Measurements from ENCODE around the gene SNX11. TPM values are rescaled to one million over a fixed set of nuclear protein-coding genes. Genes with fewer than 3 reads are reported as not detected.

The SNX11 gene
- total and polyA plus RNA-seq, 2 donors (not counting 3 experiments of a cell fraction or from before 2014, with no cell fraction given): 23.4 to 26.2 TPM

DNA sequence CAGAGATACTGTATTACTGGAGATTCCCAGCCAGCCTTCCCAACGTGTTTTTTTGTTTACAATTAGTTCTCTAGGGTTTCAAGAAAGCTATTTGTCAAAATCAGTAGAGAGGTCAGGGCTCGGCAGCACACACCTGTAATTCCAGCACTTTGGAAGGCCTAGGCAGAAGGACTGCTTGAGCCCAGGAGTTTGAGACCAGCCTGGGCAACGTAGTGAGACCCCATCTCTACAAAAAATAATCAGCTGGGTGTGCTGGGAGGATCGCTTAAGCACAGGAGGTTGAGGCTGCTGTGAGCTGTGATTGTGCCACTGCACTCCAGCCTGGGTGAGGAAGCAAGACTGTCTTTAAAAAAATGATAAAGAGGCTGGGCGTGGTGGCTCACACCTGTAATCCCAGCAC lies 25.7 kb upstream of the SNX11 start:
- H3K27me3 ChIP-seq (ENCODE audit: control insufficient read depth in 2 of 2, insufficient read depth in 2 of 2, low read length in 2 of 2): no peaks in the 10 kb centered on the region
- no peaks in the 10 kb centered on the region for H3K9me3 ChIP-seq (replicated peaks; ENCODE audit: control insufficient read depth, insufficient read depth, low read length)
- intact Hi-C loops (cut with micrococcal nuclease) (no loop called here), dilution Hi-C loops (cut with MboI; ENCODE audit: extremely low pct_ligation_motif_present, low sequenced_read_pairs) (no loop called here)
- H3K9ac ChIP-seq (replicated peaks; ENCODE audit: extremely low read depth, insufficient read depth, low read length): no peak overlapping the region
- ChIA-PET CTCF (interaction anchor here (1.0 to 11.5 kb wide), 7 partner anchors 7 to 53 kb away, joined by 3 to 210 read pairs (median 24); partner anchors contain the start of gene NFE2L1), POLR2A (no interaction called here)
- H2AFZ ChIP-seq (ENCODE audit: low read depth, low read length): no peak overlapping the region
- no peak overlapping the region for H3K27ac ChIP-seq (ENCODE audit: insufficient read depth, low read depth, low read length)
- TF ChIP-seq CTCF (IDR thresholded peaks at IDR 0.05; ENCODE audit: extremely low read depth in 1 of 2, insufficient read depth in 1 of 2, low read depth in 1 of 2, low read length in 2 of 2) (no peak), POLR2A (IDR thresholded peaks at IDR 0.05; ENCODE audit: low read depth, low read length) (no peak), JUN (IDR thresholded peaks at IDR 0.05; ENCODE audit: borderline replicate concordance, insufficient read depth, insufficient read length, low read depth) (no peak), POLR2AphosphoS5 (IDR thresholded peaks at IDR 0.05; ENCODE audit: insufficient read depth, low read depth, low read length) (no peak), FOS (IDR thresholded peaks at IDR 0.05; ENCODE audit: borderline replicate concordance, insufficient read depth, low read length) (no peak), EZH2 (IDR thresholded peaks at IDR 0.05; ENCODE audit: borderline replicate concordance, low read depth, low read length, severe bottlenecking) (no peak)
- TF ChIP-seq, protein P1, sequence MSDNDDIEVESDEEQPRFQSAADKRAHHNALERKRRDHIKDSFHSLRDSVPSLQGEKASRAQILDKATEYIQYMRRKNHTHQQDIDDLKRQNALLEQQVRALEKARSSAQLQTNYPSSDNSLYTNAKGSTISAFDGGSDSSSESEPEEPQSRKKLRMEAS (IDR thresholded peaks at IDR 0.05; ENCODE audit: insufficient read depth, insufficient read length): no peak
- H3K36me3 ChIP-seq (ENCODE audit: control insufficient read depth in 2 of 2, extremely low read depth in 1 of 2, insufficient read depth in 2 of 2, low read length in 2 of 2): no peaks in the 10 kb centered on the region
- peaks cover 59% of the 10 kb centered on the region for H3K79me2 ChIP-seq (ENCODE audit: control insufficient read depth, insufficient read depth, low read length)
- BruUV-seq (replicated peaks): no TSS peak
- no peak overlapping the region for H3K4me2 ChIP-seq (ENCODE audit: insufficient read depth, low read length)
- H3K9me1 ChIP-seq (replicated peaks; ENCODE audit: control insufficient read depth, extremely low read depth, insufficient read depth, low read length): no peaks in the 10 kb centered on the region
- no peak overlapping the region for H3K4me3 ChIP-seq (replicated peaks in 1 of 3; ENCODE audit: insufficient read depth in 1 of 3, low read depth in 1 of 3, low read length in 3 of 3)
- no peaks in the 10 kb centered on the region for H4K20me1 ChIP-seq (replicated peaks; ENCODE audit: control insufficient read depth, extremely low read depth, insufficient read depth, low read length)
- no peaks in the 10 kb centered on the region for H3K4me1 ChIP-seq (ENCODE audit: control insufficient read depth, extremely low read depth, insufficient read depth, low read length)
- no peak for FAIRE-seq
- no peak for DNase-seq (ENCODE audit: low read depth, low spot score)

Data from endothelial cell of umbilical vein (primary cell).